Measurements from ENCODE around the gene DLG4. TPM values are rescaled to one million over a fixed set of nuclear protein-coding genes. Genes with fewer than 3 reads are reported as not detected.

The DLG4 gene
- total and polyA plus RNA-seq, 5 donors from 2014 or later, result 0.22 to 2.9 (median 0.50) TPM

GRCh38 chr17:7139400-7139799 lies 80.2 kb downstream of the DLG4 start:
- H3K9me3 Mint-ChIP-seq, result no peaks in the 10 kb centered on the region
- no peaks in the 10 kb centered on the region for H3K36me3 ChIP-seq (ENCODE audit: control insufficient read depth, insufficient read depth, low read length)
- peaks cover 0 to 5% (median 3%) of the 10 kb centered on the region in 4 donors for H3K4me1 Mint-ChIP-seq
- H3K4me1 ChIP-seq (ENCODE audit: control insufficient read depth, insufficient read depth, low read length, poor library complexity, severe bottlenecking), result no peaks in the 10 kb centered on the region
- ATAC-seq (ENCODE audit: low read depth in 2 of 2) (peak; percentile 28 to 34), DNase-seq (peak in 1 of 3 donors; percentile 34)
- no peak overlapping the region for H3K4me3 Mint-ChIP-seq
- no peak overlapping the region for H3K27ac ChIP-seq (ENCODE audit: insufficient read depth, low read length, poor library complexity, severe bottlenecking)
- no peaks in the 10 kb centered on the region for H3K9me3 ChIP-seq (ENCODE audit: control insufficient read depth in 2 of 2, low read length in 2 of 2)
- no peaks in the 10 kb centered on the region for H3K36me3 Mint-ChIP-seq
- H3K27ac Mint-ChIP-seq, result peak overlapping the region in 1 of 3 donors; percentile 31
- H3K27me3 ChIP-seq (ENCODE audit: control insufficient read depth, insufficient read depth, low read length), result peaks cover 2% of the 10 kb centered on the region
- peaks cover 21% of the 10 kb centered on the region for H3K27me3 Mint-ChIP-seq
- H3K4me3 ChIP-seq (ENCODE audit: low read depth, low read length), result no peak overlapping the region

GRCh38 chr17:7138800-7139381 lies 80.7 kb downstream of the DLG4 start:
- H3K9me3 Mint-ChIP-seq, result no peaks in the 10 kb centered on the region
- peaks cover 21% of the 10 kb centered on the region for H3K27me3 Mint-ChIP-seq

GRCh38 chr17:7137171-7137943 lies 82.3 kb downstream of the DLG4 start:
- DNase-seq (no peak), ATAC-seq (ENCODE audit: low read depth in 2 of 2) (no peak)
- no peak overlapping the region for H3K4me3 Mint-ChIP-seq
- H3K36me3 Mint-ChIP-seq, result no peaks in the 10 kb centered on the region
- no peaks in the 10 kb centered on the region for H3K9me3 Mint-ChIP-seq
- peaks cover 9% of the 10 kb centered on the region for H3K4me1 ChIP-seq (ENCODE audit: control insufficient read depth, insufficient read depth, low read length, poor library complexity, severe bottlenecking)
- peaks cover 5 to 15% (median 9%) of the 10 kb centered on the region in 4 donors for H3K4me1 Mint-ChIP-seq
- H3K27ac Mint-ChIP-seq, result no peak overlapping the region
- peaks cover 2% of the 10 kb centered on the region for H3K27me3 ChIP-seq (ENCODE audit: control insufficient read depth, insufficient read depth, low read length)
- no peak overlapping the region for H3K27ac ChIP-seq (ENCODE audit: insufficient read depth, low read length, poor library complexity, severe bottlenecking)
- no peaks in the 10 kb centered on the region for H3K9me3 ChIP-seq (ENCODE audit: control insufficient read depth in 2 of 2, low read length in 2 of 2)
- peaks cover 21% of the 10 kb centered on the region for H3K27me3 Mint-ChIP-seq
- H3K36me3 ChIP-seq (ENCODE audit: control insufficient read depth, insufficient read depth, low read length), result no peaks in the 10 kb centered on the region
- no peak overlapping the region for H3K4me3 ChIP-seq (ENCODE audit: low read depth, low read length)

More at GRCh38 chr17:7138800-7139381, 80.7 kb downstream of the DLG4 start:
- Mint-ChIP-seq H3K27ac (no peak overlapping the region), H3K36me3 (no peaks in the 10 kb centered on the region), H3K4me3 (no peak overlapping the region), H3K4me1 (peaks cover 0 to 5% (median 3%) of the 10 kb centered on the region in 4 donors)
- no peaks in the 10 kb centered on the region for H3K36me3 ChIP-seq (ENCODE audit: control insufficient read depth, insufficient read depth, low read length)
- H3K27me3 ChIP-seq (ENCODE audit: control insufficient read depth, insufficient read depth, low read length), result peaks cover 2% of the 10 kb centered on the region
- no peak for DNase-seq
- no peak overlapping the region for H3K4me3 ChIP-seq (ENCODE audit: low read depth, low read length)
- no peak overlapping the region for H3K27ac ChIP-seq (ENCODE audit: insufficient read depth, low read length, poor library complexity, severe bottlenecking)
- no peaks in the 10 kb centered on the region for H3K4me1 ChIP-seq (ENCODE audit: control insufficient read depth, insufficient read depth, low read length, poor library complexity, severe bottlenecking)
- ATAC-seq (ENCODE audit: low read depth in 2 of 2), result no peak
- H3K9me3 ChIP-seq (ENCODE audit: control insufficient read depth in 2 of 2, low read length in 2 of 2), result no peaks in the 10 kb centered on the region

Other genes with a start within 250 kb of the DLG4 start
Only the 30 nearest of the 33 such genes appear.
- gene RNASEK, start 207.2 kb downstream of the DLG4 start, total RNA-seq, result 128 TPM
- 100 to 1,000 TPM; 556 to 649 (median 611) TPM for gene RNASEK, start 207.2 kb downstream of the DLG4 start, polyA plus RNA-seq
- gene BCL6B, start 196.8 kb downstream of the DLG4 start, total RNA-seq, result 0.42 TPM
- gene BCL6B, start 196.8 kb downstream of the DLG4 start, polyA plus RNA-seq, result not detected
- 3.8 TPM for gene SLC16A13, start 183.8 kb downstream of the DLG4 start, total RNA-seq
- gene SLC16A13, start 183.8 kb downstream of the DLG4 start, polyA plus RNA-seq, result 1 to 10 TPM; 1.1 to 1.9 (median 1.5) TPM
- gene SLC16A11, start 175.7 kb downstream of the DLG4 start, total RNA-seq, result 0.39 TPM
- gene SLC16A11, start 175.7 kb downstream of the DLG4 start, polyA plus RNA-seq, result 1 to 10 TPM in 1 of 4 donors, under 1 TPM in 2, not detected in 1; 0.30 to 1.2 (median 0.67) TPM
- gene CLEC10A, start 139.6 kb downstream of the DLG4 start, total RNA-seq, result not detected
- gene CLEC10A, start 139.6 kb downstream of the DLG4 start, polyA plus RNA-seq, result not detected
- gene ASGR2, start 105.0 kb downstream of the DLG4 start, total RNA-seq, result not detected
- gene ASGR2, start 105.0 kb downstream of the DLG4 start, polyA plus RNA-seq, result not detected
- not detected for gene ASGR1, start 40.5 kb downstream of the DLG4 start, total RNA-seq
- under 1 TPM in 1 of 4 donors, not detected in 3; 0.24 TPM for gene ASGR1, start 40.5 kb downstream of the DLG4 start, polyA plus RNA-seq
- 277 TPM for gene ACADVL, start 102 bp upstream of the DLG4 start, total RNA-seq
- 10 to 100 TPM; 73.6 to 92.3 (median 84.9) TPM for gene ACADVL, start 102 bp upstream of the DLG4 start, polyA plus RNA-seq
- 35.8 TPM for gene DVL2, start 14.7 kb upstream of the DLG4 start, total RNA-seq
- 10 to 100 TPM; 10.5 to 19.4 (median 15.7) TPM for gene DVL2, start 14.7 kb upstream of the DLG4 start, polyA plus RNA-seq
- 16.0 TPM for gene PHF23, start 19.6 kb upstream of the DLG4 start, total RNA-seq
- 10 to 100 TPM; 17.0 to 24.8 (median 21.2) TPM for gene PHF23, start 19.6 kb upstream of the DLG4 start, polyA plus RNA-seq
- 227 TPM for gene GABARAP, start 22.6 kb upstream of the DLG4 start, total RNA-seq
- gene GABARAP, start 22.6 kb upstream of the DLG4 start, polyA plus RNA-seq, result 1,000 to 10,000 TPM in 2 of 4 donors, 100 to 1,000 TPM in 2; 939 to 1,205 (median 986) TPM
- gene CTDNEP1, start 31.9 kb upstream of the DLG4 start, total RNA-seq, result 114 TPM
- 10 to 100 TPM; 33.0 to 40.7 (median 38.8) TPM for gene CTDNEP1, start 31.9 kb upstream of the DLG4 start, polyA plus RNA-seq
- 31.6 TPM for gene ELP5, start 32.4 kb upstream of the DLG4 start, total RNA-seq
- gene ELP5, start 32.4 kb upstream of the DLG4 start, polyA plus RNA-seq, result 10 to 100 TPM; 54.5 to 74.0 (median 59.0) TPM
- not detected for gene CLDN7, start 42.6 kb upstream of the DLG4 start, total RNA-seq
- 1 to 10 TPM in 2 of 4 donors, under 1 TPM in 2; 0.55 to 2.0 (median 1.3) TPM for gene CLDN7, start 42.6 kb upstream of the DLG4 start, polyA plus RNA-seq
- gene SLC2A4, start 61.9 kb upstream of the DLG4 start, total RNA-seq, result not detected
- gene SLC2A4, start 61.9 kb upstream of the DLG4 start, polyA plus RNA-seq, result not detected
- gene YBX2, start 74.8 kb upstream of the DLG4 start, total RNA-seq, result not detected
- gene YBX2, start 74.8 kb upstream of the DLG4 start, polyA plus RNA-seq, result not detected
- gene EIF5A, start 87.8 kb upstream of the DLG4 start, total RNA-seq, result 485 TPM
- gene EIF5A, start 87.8 kb upstream of the DLG4 start, polyA plus RNA-seq, result 100 to 1,000 TPM; 210 to 631 (median 398) TPM
- 129 TPM for gene GPS2, start 95.5 kb upstream of the DLG4 start, total RNA-seq
- gene GPS2, start 95.5 kb upstream of the DLG4 start, polyA plus RNA-seq, result 100 to 1,000 TPM in 2 of 4 donors, 10 to 100 TPM in 2; 79.3 to 107 (median 96.5) TPM
- 39.5 TPM for gene NEURL4, start 109.5 kb upstream of the DLG4 start, total RNA-seq
- gene NEURL4, start 109.5 kb upstream of the DLG4 start, polyA plus RNA-seq, result 1 to 10 TPM in 2 of 4 donors, under 1 TPM in 2; 0.27 to 1.2 (median 0.83) TPM
- 723 TPM for gene ACAP1, start 116.7 kb upstream of the DLG4 start, total RNA-seq
- gene ACAP1, start 116.7 kb upstream of the DLG4 start, polyA plus RNA-seq, result 100 to 1,000 TPM; 194 to 259 (median 213) TPM
- gene KCTD11, start 132.3 kb upstream of the DLG4 start, total RNA-seq, result 1.3 TPM
- 1 to 10 TPM; 2.6 to 4.0 (median 2.9) TPM for gene KCTD11, start 132.3 kb upstream of the DLG4 start, polyA plus RNA-seq
- gene TMEM95, start 135.3 kb upstream of the DLG4 start, total RNA-seq, result not detected
- gene TMEM95, start 135.3 kb upstream of the DLG4 start, polyA plus RNA-seq, result not detected
- gene TNK1, start 161.3 kb upstream of the DLG4 start, total RNA-seq, result 4.8 TPM
- gene TNK1, start 161.3 kb upstream of the DLG4 start, polyA plus RNA-seq, result 1 to 10 TPM in 3 of 4 donors, under 1 TPM in 1; 0.42 to 3.8 (median 1.4) TPM
- 113 TPM for gene PLSCR3, start 174.7 kb upstream of the DLG4 start, total RNA-seq
- 100 to 1,000 TPM; 148 to 174 (median 153) TPM for gene PLSCR3, start 174.7 kb upstream of the DLG4 start, polyA plus RNA-seq
- 23.0 TPM for gene TMEM256, start 184.3 kb upstream of the DLG4 start, total RNA-seq
- gene TMEM256, start 184.3 kb upstream of the DLG4 start, polyA plus RNA-seq, result 10 to 100 TPM; 64.9 to 80.9 (median 66.7) TPM
- 3.6 TPM for gene NLGN2, start 188.0 kb upstream of the DLG4 start, total RNA-seq
- gene NLGN2, start 188.0 kb upstream of the DLG4 start, polyA plus RNA-seq, result not detected
- not detected for gene SPEM1, start 200.5 kb upstream of the DLG4 start, total RNA-seq
- not detected for gene SPEM1, start 200.5 kb upstream of the DLG4 start, polyA plus RNA-seq
- gene SPEM2, start 205.8 kb upstream of the DLG4 start, total RNA-seq, result not detected
- gene SPEM2, start 205.8 kb upstream of the DLG4 start, polyA plus RNA-seq, result not detected
- not detected for gene SPEM3, start 209.0 kb upstream of the DLG4 start, total RNA-seq
- not detected for gene SPEM3, start 209.0 kb upstream of the DLG4 start, polyA plus RNA-seq
- gene TMEM102, start 215.6 kb upstream of the DLG4 start, total RNA-seq, result 16.8 TPM
- 10 to 100 TPM; 22.3 to 28.4 (median 24.2) TPM for gene TMEM102, start 215.6 kb upstream of the DLG4 start, polyA plus RNA-seq

All from CD4-positive, CD25-positive, alpha-beta regulatory T cell (primary cell).